Suprapubic skin (tissue), 4 donors: ENCODE data around the gene PROZ.

Experiments
- EP300 ChIP-seq: sonication (generic); formaldehyde crosslinking; IDR thresholded peaks from one replicate; pipeline ENCODE4 v1.6.1; 2017; ENCODE audit warnings: antibody characterized with exemption
- POLR2A ChIP-seq, 2 donors: fragments of 450-650 bp; IDR thresholded peaks; one replicate each; pipeline ENCODE4 v1.6.1; 2017; ENCODE audit warnings: antibody characterized with exemption in 2 of 2, mild to moderate bottlenecking in 2 of 2, moderate library complexity in 2 of 2
- POLR2AphosphoS5 ChIP-seq, 3 donors: sonication (generic); formaldehyde crosslinking; IDR thresholded peaks; one replicate each; pipeline ENCODE4 v1.6.1; 2017; ENCODE audit warnings: antibody characterized with exemption in 3 of 3
- TF ChIP-seq, protein P1 (sequence below), 2 donors: fragments of 200-600 bp in 1 of 2; fragments of 450-650 bp in 1 of 2; sonication (generic) in 1 of 2; IDR thresholded peaks; one replicate each; pipeline ENCODE4 v1.5.1; 2016 to 2019; ENCODE audit warnings: antibody characterized with exemption in 2 of 2, mild to moderate bottlenecking in 1 of 2, moderate library complexity in 1 of 2

DNA sequence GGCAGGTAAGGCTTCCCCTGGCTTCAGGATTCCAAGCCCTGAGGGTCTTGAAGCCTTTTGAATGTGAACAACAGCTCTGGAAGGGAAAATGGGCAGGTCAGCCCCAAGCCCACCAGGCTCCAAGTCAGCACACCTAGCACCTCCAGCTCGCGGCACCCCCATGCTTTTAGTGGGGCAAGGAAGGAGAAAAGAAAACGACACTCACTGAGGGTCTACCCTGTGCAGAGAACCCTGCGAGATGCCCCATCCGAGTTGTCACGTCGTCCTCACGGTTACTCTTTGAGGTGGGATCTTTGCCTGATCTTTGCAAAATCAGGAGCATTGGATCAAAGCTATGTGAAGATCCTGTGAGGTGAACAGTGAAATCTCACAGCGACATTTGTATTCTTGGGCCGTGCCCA is 41.6 kb upstream of the PROZ start:
- TF ChIP-seq, protein P1, sequence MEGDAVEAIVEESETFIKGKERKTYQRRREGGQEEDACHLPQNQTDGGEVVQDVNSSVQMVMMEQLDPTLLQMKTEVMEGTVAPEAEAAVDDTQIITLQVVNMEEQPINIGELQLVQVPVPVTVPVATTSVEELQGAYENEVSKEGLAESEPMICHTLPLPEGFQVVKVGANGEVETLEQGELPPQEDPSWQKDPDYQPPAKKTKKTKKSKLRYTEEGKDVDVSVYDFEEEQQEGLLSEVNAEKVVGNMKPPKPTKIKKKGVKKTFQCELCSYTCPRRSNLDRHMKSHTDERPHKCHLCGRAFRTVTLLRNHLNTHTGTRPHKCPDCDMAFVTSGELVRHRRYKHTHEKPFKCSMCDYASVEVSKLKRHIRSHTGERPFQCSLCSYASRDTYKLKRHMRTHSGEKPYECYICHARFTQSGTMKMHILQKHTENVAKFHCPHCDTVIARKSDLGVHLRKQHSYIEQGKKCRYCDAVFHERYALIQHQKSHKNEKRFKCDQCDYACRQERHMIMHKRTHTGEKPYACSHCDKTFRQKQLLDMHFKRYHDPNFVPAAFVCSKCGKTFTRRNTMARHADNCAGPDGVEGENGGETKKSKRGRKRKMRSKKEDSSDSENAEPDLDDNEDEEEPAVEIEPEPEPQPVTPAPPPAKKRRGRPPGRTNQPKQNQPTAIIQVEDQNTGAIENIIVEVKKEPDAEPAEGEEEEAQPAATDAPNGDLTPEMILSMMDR (IDR thresholded peaks at IDR 0.05), result no peak
- TF ChIP-seq EP300, result no peak
- no peak for TF ChIP-seq POLR2A (IDR thresholded peaks at IDR 0.05)
- TF ChIP-seq POLR2AphosphoS5 (IDR thresholded peaks at IDR 0.05), result no peak
